Activated gamma-delta T cell treated with anti-CD3 and anti-CD28 coated beads, Interleukin-2, amount 50 U/mL, for 16 hours (primary cell): ENCODE measurements around the gene NCKAP5.

Experiments used
- DNase-seq: peaks from one replicate; pipeline ENCODE4 v3.0.0-alpha.2; 2020; ENCODE audit warnings: low read depth

The NCKAP5 gene

DNA sequence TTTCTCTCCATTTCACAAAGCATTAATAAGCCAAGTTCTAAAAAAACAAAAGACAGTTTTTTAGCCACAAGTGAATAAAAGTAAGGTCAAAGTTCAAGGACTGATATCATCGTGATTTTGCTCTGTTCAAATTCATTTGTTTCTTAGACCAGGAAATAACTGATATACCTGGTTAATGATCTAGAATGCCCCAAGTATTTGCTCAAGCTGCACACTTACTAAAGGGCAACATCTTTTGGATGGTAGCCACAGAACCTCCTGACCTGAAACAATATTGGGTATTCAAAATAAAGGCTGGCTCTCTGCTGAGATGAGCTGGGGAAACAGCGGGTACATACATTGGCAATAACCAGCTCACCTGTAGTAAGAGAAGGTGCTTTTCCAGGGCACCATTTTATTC is 583.5 kb downstream of the NCKAP5 start:
- no peak for DNase-seq

DNA sequence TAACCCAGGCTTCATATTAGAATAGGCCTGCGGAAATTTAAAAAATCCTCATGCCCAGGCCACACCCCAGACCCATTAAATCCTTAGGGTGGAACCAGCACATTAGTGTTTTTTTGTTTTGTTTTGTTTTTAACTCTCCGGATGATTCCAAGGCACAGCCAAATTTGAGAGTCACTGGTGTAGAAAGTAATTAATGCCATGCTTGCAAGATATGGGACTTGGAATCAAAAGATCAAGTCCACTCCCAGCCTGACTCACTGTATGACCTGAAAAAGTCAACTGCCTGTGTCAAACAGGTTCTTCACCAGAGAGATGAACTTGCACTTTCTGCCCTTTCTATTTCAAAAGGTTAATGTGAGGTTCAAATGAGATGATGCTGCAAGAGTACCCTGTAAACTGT is 588.0 kb downstream of the NCKAP5 start:
- DNase-seq, result no peak

DNA sequence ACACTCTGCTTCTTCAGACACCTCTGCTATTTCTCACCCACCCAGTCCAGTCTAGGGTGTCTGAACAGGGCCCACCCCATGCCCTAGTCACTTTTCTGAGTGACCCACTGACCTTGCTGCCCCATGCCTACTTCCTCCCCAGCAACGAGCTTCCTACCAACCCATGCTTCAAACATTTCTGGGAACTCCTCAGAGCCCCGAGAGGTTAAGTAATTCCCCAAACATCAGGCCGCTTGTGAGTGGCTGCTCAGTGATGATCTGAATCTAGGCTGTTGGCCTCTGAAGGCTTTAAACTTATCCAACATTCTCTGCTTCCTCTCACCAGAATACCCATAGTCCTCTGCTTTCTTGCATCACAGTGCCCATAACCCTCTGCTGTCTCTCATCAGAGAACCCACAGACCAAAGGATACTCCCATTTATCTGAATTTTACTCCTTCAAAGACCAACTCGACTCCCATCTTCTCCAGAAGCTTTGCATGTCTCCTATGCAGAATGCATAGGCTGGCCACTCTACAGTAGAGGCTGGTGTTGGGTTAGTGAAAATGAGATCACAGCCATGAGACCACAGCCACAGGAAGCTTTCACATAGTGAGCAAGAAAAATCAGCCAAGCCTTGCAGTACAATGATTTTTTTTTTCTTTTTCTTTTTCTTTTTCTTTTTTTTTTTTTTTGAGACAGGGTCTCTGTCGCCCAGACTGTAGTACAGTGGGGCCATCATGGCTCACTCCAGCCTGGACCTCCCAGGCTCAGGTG is 588.7 kb downstream of the NCKAP5 start:
- no peak for DNase-seq

DNA sequence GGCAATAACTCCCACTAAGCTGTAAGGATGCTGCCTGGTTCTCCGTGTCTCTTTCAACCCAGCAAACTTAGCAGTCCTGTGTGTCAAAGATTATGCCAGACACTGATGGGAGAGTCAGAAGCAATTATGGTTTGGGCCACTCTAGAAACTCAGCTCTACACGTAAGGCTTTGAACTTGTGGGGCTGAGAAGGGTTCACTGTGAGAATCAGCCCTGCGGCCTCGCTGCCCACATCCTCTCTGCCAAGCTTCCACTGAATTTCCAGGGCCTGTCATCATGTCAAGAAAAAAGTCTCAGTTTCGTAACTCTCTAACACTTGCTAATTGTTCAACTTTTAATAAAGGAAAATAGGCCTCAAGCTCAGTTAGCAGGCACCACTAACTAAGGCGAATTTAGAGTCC is 589.4 kb downstream of the NCKAP5 start:
- no peak for DNase-seq

DNA sequence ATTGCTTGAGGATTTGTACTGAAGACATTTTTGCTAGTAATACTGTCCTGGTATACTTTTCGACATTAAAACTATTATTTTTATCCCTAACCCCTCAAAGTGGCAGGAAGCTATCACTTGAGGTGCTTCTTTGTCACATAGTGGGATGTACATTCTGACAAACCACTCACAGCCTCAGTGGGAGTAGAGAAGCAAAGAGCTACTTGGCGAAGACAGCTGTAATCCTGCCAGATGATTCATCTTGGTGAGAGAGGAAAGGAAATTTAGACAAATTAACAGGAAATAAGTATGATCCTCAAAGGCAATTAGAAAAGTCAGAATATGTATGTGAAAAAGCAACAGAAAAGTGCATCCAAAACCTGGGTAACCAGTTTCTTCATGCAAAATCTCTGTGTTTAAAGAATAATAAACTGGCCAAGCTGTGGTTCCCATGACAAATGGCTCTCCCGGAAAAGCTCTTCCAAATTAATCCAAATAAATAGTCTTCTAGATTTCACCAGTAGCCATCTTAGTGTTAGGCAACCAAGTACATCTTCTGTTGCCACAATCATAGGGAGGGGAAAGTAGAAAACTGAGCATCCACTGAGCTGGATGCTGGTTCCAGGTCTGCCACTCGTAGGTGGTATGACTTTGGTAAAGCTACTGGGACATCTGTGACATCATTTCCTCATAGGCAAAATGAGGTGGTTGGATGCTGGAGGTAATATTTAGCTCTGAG is 590.3 kb downstream of the NCKAP5 start:
- no peak for DNase-seq

DNA sequence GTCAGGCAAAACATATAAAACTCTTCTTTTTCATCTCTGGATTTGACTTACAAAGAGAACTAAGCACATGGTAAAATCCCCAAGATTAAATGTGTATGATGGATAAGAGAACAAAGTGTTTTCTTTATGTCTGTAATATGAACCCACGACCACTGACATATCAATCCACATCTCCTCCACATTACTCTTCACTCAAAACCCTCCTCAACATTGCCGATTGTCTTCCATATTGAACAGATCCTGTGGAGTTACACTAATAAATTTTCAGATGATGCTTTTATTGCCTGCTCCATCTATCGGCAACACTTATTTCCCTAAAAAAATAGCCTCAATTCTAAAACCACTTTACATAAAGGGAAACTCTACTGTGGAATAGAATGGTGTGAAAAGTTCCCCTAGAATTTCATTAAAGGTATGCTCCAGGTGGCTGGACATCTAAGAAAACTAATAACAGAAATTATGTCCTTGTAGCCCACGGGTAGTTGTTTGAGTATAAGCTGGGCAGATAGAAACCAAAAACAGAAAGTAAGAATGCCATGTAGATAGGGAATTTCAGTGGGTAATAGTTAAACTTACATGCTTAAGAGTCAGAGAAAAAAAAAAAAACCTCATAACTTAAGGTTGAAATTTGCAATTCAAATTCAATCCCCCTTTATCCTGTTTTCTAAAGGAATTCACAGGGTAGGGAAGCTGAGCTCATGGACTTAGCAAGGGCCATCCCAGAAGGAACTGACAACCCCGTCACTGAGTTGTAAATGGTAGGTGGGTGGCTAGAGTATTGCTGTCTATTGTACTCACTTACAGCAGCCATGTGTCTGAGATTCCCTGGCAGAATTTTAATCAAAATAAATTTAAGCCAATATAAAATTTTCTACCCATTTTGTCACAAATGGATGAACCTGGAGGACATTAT is 592.8 kb downstream of the NCKAP5 start:
- DNase-seq, result no peak

DNA sequence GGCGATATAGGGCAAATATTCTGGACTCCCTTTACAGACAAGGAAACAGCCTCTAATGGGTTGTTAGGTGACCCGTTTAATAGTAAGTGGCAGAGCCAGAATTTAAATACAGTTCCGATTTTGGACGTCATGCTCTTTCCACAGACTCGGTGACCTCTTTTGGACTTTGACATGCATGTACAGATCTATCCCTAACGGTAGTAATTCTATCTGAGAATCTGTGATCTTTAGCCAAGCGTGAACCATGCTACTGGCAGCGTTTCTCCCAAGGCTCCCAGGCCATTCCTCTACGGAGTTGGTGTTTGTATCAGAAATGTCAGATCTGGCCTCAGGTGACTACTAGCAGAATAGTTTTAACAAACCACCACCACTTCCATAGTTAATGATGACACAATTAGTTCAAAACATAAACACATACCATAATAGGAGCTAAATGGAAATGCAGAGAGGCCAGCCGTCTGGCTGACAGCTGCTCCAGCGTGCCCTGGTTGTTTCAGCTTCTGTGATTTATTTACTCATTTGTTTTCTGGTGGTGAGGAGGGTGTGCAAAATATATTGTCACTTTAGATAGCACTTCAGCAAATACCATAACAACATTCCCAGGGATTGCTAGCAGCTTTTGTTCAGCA is 593.7 kb downstream of the NCKAP5 start:
- no peak for DNase-seq

DNA sequence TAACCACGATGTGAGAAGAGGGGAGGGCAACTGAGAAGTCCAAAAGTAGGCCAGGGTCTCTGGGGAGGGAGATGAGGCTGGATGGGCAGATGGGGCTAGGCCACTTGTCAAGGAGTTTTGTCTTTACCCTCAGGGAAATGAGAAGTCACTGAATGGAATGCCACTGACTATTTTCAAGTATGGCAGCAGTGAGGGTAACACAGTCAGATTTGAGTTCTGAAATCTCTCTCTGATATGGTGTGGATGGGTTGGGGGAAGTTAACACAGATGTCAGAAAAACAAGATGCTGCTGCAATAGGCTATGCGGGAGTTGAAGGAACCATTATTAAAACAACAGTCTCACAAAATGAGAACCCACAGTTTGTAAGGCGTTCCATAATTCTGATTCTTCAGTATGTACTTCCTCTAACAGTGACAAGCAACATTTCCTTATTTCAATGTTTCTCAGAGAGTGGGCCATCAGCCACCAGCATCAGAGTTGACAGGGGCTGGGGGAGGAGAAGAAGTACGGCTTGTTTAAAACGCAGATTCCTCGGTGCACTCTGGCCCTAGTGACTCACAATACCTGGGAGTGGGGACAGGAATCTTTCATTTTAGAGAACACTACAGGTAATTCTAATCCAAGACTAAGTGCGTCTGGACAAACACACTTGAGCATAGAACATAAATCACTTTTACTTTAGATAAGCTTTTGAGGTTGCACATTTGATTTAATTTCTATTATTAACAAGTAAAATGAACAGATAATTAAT is 596.8 kb downstream of the NCKAP5 start:
- no peak for DNase-seq

DNA sequence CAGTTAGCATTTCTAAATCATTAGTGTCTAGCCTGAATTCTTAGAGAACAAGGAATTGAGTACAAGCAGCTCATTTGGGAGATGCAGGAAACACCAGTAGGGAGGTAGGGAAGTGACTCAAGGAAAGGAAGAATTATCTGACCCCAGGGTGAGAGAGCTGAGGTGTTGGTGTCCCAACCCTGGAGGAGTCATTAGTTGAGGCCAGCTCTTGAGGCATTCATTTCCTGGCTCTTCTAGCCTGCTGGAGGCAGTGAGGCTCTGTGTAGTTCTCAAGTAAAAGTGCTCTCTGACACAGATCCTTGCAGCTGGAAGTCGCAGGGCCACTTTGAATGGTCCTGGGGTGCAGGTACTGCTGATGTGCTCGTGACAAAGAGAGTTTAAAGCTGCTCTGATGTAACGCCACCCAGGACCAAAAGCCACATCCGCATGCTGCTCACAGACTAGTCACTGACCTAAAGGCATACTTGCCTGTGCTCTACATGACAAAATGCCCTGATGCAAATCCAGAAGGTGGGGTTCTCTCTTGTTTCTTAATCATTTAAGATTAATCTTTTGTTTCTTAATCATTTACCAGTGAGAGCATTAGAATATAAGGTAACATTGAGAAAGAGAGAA is 598.8 kb downstream of the NCKAP5 start:
- no peak for DNase-seq

DNA sequence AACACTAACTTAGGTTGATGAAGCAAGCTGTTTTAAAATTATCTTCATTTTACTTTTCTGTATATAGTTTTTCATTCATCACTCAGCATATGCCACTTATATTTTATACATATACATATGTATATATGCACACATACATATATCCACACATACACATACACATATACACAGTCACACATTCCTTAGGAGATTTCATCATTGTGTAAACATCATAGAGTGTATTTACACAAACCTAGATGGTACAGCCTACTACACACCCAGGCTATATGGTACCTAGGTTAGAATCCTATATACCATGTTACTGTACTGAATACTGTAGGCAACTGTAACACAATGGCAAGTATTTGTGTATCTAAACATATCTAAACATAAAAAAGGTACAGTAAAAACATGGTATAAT is 602.8 kb downstream of the NCKAP5 start:
- no peak for DNase-seq

DNA sequence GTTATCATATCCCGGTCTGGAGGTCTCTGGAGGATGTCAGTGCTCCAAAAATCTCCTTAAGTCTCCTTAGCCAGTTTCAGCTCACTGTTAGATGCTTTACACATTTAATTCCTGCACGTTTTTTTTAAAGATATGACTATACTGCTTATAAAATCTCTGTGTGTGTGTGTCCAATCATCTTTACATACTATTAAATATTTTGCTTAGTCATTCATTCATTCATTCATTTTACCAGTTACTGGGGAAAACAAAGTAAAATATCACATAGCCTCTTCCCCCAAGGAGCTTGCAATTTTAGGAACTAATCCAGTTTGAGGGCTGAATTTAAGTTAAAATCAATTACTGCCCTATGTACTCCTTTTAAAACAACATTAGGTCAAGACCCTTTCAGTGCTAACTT is 605.1 kb downstream of the NCKAP5 start:
- DNase-seq, result no peak

DNA sequence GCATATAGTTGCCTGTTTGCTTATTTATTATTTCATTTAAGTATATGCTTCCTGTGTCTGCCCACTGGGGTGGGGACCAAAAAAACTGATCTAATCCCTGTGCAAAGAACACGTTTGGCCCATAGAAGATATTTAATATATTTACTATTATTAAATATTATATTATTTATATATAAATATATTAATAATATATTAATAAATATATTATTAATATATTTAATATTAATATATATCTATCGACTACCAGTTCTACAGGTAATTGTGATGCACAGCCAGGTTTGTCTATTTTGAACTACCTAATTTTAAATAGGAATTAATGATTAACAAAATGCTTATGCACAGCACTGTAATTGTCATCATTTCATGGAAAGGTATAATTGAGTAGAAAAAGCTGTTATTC is 609.4 kb downstream of the NCKAP5 start:
- no peak for DNase-seq

DNA sequence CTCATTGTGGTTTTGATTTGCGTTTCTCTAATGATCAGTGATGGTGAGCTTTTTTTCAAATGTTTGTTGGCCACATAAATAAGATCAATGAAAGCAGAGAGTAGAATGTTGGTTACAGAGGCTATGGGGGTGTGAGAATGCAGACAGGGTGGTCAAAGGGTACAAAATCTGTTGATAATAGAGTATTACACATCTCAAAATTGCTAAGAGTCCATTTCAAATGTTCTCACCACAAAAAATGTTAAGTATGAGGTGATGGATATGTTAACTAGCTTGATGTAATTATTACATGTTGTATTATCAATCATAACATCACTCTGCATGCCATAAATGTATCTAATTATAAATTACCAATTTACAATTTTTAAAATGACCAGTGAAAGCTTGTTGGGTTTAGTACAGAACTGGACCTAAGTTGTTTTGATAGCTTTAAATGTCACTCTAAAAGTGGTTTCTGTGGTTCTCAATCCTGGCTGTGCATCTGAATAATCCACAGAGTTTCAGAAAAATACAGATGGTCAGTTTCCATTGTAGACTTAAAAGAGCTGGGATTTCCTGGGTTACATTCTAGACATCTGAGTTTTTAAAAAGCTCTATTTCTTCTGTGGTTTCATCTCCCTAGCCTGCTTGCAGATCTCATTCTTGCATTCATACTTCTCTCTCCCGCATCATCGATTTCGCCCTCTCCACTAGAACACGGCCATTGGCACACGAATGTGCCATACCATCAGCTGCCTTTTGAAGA is 612.2 kb downstream of the NCKAP5 start:
- DNase-seq, result no peak

DNA sequence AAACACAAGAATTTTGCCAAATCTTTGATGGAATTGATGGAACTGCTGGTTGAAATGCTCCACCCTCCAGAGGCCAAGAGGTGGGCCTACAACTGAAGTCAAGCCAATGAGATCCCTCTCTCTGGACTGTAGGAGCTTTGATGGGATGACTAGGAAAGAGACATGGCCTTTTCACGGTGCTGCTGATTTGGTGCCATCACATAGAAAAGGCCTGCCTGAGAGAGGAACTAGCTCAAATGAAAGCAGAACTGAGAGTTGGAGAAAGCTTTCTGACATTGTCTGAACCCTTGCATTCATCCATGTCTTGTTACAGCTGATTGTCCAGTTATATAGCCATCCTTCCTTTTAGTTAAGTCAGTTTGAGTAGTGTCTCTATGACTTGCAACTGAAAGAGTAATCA is 614.5 kb downstream of the NCKAP5 start:
- no peak for DNase-seq

DNA sequence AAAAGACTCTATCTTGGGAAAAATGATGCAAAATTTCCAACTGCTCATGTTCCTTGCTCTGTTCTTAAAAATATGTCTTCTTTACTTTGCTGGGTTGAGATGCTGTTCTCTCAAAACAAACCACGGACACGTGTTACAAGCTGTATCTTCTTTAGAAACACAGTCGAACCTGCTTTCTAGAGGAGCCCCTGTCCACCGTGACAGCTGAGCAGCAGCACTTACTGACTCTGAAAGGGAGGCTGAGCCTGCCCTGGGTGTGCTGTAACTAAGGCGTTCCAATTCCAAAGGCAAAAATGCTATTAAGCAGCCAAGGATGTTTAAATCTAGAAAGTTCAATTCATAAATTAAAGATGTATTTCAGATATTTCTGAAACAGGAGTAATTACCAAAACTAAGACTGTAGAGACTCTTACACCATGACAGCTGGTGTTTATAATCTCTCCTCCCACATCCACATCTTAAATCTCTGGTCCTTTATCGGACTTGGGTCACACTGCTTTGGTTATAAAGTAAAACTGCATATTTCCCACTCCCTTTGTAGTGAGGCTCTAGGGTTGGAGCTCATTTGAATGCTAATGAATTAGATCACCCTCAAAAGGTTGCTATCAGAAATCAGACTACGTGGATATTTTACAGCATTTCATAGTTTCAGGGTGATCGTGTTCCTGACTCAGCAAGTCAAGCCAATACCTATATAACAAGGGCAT is 617.1 kb downstream of the NCKAP5 start:
- DNase-seq, result no peak

DNA sequence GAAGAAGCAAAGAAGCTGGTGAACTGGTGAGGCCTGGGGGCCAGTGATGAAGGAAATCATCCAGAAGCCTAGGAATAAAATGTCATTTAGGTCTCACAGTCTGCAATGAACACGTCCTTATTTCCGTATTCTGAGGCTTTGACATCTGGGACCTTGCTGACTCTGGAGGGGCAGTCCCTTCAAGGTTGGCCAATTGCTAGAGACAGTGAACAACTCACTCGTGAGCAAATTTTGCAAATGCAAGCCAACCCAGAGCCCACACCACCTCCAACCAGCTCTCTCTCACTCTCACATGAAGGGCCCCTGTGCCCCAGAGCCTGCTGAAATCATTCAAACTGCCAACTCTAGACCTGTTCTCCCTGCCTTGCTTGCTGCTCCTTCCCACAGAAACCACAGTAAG is 619.2 kb downstream of the NCKAP5 start:
- no peak for DNase-seq

DNA sequence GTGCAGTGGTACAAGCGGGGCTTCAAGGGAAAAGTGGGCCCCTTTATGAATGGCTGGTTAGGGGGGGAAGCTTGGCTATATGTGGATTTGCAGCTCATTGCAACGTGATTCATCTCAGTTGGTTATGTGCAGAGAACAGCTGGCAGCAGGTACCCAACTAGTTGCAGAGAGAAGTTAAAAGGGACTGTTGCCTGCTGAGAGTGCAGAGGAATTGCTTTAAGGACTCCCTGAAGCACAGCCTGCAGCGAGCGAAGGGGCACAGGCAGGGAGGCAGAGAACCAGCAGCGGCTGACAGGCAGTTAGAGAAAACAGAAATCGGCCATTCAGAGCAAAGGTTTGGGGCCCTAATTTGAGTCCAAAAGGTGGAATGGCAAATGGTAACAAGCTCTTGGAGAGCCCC is 620.1 kb downstream of the NCKAP5 start:
- DNase-seq, result no peak

DNA sequence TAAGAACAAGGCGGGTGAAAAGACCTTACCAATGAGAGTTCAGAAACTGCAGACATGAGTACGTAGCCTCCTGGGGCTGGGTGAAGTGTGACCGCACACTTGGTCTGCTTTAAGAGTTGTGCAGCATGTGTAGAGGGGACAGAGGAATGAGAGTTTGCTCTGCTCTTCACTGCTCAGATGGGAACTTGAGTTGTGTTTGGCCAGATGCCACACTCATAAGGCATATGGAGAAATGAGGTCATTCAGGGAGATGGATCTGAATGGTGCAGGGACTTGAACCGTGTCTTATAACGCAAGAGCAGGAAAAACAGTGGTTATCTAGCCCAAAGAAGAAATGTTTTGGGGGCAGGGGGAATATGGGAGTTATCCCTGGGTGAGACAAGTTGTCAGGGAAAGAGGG is 624.4 kb downstream of the NCKAP5 start:
- no peak for DNase-seq

DNA sequence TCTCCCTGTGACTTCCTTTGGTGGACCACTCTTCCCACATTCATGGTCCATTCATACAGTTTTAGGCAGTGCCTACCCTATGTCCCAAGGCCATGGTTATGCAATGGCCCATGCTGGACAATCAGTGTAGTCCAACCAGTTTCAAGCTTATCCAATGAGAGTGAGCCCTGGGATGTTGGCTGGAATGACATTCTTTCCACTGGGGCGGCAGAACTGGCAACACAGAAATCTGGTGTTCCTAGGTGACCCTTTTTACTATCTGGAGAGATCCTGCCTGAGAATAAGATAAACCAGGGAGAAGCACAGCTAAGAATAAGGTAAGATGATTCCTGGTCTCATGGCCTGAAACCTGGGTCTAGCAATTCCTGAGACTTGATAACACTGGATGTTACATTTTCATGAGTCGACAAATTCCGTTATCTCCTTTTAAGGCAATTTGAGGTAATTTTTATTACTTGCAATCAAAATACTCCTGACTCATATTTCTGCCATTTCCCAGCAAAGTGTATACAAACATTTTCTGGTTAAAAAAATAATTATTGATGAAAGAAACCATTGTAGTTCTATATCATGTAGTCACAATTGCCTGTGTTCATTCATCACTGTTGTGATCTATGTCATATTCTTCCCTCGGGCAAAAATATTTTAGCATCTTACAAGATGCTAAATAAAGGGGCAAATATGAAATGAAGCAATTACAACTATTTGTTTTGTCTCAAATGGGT is 626.8 kb downstream of the NCKAP5 start:
- DNase-seq, result no peak
